HG02943 (cell line): ENCODE data around the gene OR8S1.
"Not testable (repeated sequence)": the region's sequence is repeated elsewhere in the genome, so short reads cannot be mapped to it uniquely, and the experiment has no call there.

ENCODE experiments used
- ATAC-seq: cut with Tn5 transposase; IDR thresholded peaks from one replicate; pipeline ENCODE4 v1.9.1; 2021; ENCODE audit warnings: mild to moderate bottlenecking, low read depth, moderate library complexity; ENCODE audit not compliant: unreplicated experiment

OR8S1 gene

GRCh38 chr12:48553666-48554343 is 28.4 kb downstream of the OR8S1 start:
- ATAC-seq = not testable (repeated sequence)

GRCh38 chr12:48556631-48557030 is 31.2 kb downstream of the OR8S1 start:
- ATAC-seq = no peak

- ATAC-seq = no peak
These were observed 32.5 kb downstream of the OR8S1 start for GRCh38 chr12:48557919-48558318.

- ATAC-seq = no peak
These were observed 42.3 kb downstream of the OR8S1 start for GRCh38 chr12:48567731-48568130.

GRCh38 chr12:48569946-48570345 is 44.5 kb downstream of the OR8S1 start, which contains the start of gene LALBA:
LALBA (minus strand) TSS chr12:48570046; CDS start chr12:48570020, 26 bp downstream.
- no peak for ATAC-seq

GRCh38 chr12:48572326-48572725 is 46.9 kb downstream of the OR8S1 start:
- no peak for ATAC-seq
